NB4 (cell line): ENCODE results near the gene BACH2.

Experiments
- POLR2A ChIP-seq: IDR thresholded peaks from 2 replicates; pipeline ENCODE4 v1.6.1; 2011; ENCODE audit warnings: mild to moderate bottlenecking; ENCODE audit not compliant: insufficient read length; ENCODE audit errors: extremely low read depth
- TF ChIP-seq, protein P1 (sequence below): IDR thresholded peaks from one replicate; pipeline ENCODE4 v1.5.1; 2012; ENCODE audit warnings: low read depth, low read length

DNA sequence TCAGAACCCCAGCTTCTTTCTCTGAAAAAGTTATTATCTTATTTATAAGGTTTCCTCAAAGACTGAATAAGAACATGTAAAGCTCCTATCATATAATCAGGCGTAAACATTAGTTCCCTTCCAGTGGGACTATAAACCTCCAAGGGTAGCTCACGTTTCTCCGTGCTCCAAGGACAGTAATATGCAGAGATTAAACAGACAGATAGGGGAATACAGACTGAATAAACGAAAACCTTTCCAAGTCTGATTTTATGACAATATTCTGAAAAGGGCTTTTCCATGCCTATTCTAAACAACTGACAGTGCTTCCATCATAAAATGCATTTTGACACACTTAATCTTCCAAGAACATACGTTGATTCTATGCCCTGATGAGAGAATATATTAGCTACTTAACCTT is 22.8 kb downstream of the BACH2 start:
- TF ChIP-seq POLR2A = no peak
- TF ChIP-seq, protein P1, sequence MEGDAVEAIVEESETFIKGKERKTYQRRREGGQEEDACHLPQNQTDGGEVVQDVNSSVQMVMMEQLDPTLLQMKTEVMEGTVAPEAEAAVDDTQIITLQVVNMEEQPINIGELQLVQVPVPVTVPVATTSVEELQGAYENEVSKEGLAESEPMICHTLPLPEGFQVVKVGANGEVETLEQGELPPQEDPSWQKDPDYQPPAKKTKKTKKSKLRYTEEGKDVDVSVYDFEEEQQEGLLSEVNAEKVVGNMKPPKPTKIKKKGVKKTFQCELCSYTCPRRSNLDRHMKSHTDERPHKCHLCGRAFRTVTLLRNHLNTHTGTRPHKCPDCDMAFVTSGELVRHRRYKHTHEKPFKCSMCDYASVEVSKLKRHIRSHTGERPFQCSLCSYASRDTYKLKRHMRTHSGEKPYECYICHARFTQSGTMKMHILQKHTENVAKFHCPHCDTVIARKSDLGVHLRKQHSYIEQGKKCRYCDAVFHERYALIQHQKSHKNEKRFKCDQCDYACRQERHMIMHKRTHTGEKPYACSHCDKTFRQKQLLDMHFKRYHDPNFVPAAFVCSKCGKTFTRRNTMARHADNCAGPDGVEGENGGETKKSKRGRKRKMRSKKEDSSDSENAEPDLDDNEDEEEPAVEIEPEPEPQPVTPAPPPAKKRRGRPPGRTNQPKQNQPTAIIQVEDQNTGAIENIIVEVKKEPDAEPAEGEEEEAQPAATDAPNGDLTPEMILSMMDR = no peak
